ENCODE results near the gene SDHB.

DNA sequence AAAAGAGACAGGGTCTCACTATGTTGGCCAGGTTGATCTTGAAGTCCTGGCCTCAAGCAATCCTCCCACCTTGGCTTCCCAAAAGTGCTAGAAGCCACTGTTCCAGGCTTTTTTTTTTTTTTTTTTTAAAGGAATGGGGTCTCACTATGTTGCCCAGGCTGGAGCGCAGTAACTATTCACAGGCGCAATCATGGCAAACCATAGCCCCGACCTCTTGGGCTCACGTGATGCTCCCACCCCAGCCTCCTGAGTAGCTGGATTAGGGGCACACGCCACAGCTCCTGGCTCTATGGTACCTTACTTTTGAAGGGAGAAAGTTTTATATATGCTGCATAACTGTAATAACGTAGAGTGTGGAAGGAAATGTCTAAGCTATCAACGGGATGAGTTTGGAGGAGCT lies 36.4 kb downstream of the SDHB start:
- no peak for TF ChIP-seq POLR2AphosphoS5 (IDR thresholded peaks at IDR 0.05; ENCODE audit: borderline replicate concordance, low read depth, low read length)
- no peak for TF ChIP-seq EZH2 (IDR thresholded peaks at IDR 0.05)

Measured in SK-N-MC (cell line).